GM12891 (cell line): ENCODE data around the gene KYAT1.

Source experiments
- POLR2A ChIP-seq: IDR thresholded peaks from 2 replicates; pipeline ENCODE4 v1.6.1; 2011; ENCODE audit warnings: low read depth, low read length, control low read depth
- POLR2AphosphoS5 ChIP-seq: IDR thresholded peaks from 2 replicates; pipeline ENCODE4 v1.6.1; 2011; ENCODE audit warnings: low read depth, low read length, control low read depth
- TAF1 ChIP-seq: IDR thresholded peaks from 2 replicates; pipeline ENCODE4 v1.6.1; 2011; ENCODE audit warnings: low read depth, low read length, control low read depth

DNA sequence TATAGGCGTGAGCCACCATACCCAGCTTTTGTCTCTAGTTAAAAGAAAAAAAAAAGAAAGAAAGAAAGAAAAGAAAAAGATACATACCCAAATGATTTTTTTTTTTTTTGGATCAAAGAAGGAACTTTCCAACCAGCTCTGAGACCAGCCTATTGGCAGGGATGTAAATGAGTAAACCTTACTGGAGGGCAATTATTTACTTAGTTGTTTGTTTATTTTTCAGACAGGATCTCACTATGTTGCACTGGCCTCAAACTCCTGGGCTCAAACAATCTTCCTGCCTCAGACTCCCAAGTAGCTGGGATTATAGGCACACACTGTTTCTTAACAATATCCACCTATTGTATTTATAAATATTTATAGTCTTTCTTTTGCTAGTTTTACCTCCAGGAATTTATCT, 41.2 kb downstream of the KYAT1 start:
- TF ChIP-seq POLR2A (no peak), TAF1 (no peak), POLR2AphosphoS5 (no peak)
